HG03457 (cell line): ENCODE data around the gene DESI2.

Experiments used
- ATAC-seq: cut with Tn5 transposase; IDR thresholded peaks from one replicate; pipeline ENCODE4 v1.9.1; 2021; ENCODE audit warnings: moderate number of reproducible peaks; ENCODE audit not compliant: unreplicated experiment

DESI2 gene

DNA sequence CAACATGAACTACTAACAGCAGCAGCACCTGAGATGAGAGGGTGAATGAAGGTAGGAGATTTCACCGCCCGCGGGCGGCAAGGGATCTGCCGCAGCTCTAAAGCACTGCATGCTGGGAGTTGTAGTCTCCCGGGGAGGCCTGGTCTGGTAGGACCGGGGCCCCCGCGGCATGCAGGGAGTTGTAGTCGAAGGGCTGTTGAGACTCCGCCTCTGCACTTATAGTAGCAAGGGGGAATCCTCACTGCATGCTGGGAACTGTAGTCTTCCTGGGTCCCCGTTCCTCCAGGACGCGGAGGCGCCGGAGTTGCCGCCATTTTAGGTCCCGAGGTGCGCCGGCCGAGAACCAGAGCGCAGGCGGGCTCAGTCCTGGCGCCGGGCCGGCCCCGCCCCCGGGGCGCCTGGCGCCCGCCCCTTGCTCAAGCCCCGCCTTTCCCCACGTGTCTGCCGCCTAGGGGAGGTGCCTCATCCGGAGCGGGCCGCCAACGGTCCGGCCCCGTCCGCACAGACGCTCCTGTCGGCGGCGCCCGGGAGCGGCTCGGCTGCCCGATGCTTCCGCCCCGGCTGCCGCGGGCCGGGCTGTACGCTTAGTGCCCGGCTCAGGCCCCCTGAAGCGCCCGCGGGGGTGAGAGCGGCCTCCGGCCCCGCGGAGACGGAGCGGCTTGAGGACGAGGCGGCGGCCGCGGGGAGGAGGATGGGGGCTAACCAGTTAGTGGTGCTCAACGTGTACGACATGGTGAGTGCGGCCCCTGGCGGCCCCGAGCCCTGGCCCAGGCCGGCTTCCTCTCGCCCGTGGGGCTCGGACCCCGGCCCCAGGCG lies at the start of gene DESI2:
Gene DESI2, plus strand, starts transcription at position 504 of the 816 bp plus-strand sequence. Its CDS starts 188 bp downstream, at position 692.
- peak; percentile 98 for ATAC-seq

DNA sequence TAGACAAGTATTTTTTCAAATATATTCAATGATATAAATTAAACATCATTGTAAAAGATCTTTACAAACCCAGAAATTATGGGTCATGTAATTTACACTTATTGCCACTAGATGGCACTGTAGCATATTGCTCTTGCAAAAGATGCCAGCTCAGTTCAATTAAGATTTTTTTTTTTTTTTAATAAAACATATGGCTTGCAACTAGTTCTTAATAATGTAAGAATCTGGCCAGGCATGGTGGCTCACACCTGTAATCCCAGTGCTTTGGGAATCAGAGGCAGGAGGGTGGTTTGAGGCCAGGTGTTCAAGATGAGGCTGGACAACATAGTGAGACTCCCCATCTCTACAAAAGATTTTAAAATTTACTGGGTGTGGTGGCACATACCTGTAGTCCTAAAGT lies 49.4 kb upstream of the DESI2 start:
- no peak for ATAC-seq

GRCh38 chr1:244605835-244606370 lies 47.0 kb upstream of the DESI2 start:
- no peak for ATAC-seq

- ATAC-seq, result no peak
Measured at GRCh38 chr1:244614113-244614836, 38.7 kb upstream of the DESI2 start.

DNA sequence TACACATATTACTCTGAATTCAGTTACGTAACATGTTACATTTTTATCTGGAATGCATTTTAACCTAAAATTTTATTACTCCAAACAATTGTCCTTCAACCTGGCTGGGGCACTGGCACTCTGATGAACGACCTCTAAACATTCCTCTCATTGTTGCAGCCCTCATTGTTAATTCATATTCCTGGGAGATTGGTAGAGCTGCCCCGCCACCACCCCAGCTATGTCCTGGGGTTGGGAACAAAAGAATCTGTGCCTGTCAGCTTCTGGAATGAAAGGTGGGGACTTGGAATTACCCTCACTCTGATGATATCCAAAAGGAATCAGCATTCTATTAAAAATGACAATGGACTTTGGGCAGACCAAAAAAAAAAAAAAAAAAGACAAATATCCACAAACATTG lies 38.0 kb upstream of the DESI2 start:
- no peak for ATAC-seq

- no peak for ATAC-seq
Measured at GRCh38 chr1:244615301-244615700, 37.6 kb upstream of the DESI2 start.

GRCh38 chr1:244626709-244627108 lies 26.2 kb upstream of the DESI2 start:
- no peak for ATAC-seq

DNA sequence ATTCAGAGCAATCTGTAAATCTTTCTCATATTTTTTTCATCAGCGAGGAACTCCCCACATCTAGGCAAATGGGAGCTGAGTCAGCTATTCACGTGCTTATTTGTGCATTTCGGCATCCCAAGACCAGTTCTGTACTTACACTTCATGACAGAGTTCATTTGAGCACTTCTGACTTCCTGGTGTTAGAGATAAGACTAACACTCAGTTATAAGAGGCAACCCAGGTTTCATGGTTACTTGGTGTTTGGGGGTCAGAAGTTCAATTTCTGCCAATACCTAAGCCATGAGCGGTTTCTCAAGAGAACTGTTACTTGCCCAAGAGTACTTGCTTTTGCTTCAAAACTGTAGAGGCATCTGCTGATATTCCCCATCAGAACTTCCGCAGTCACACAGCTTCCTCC lies 24.1 kb upstream of the DESI2 start:
- no peak for ATAC-seq

GRCh38 chr1:244633140-244633539 lies 19.8 kb upstream of the DESI2 start:
- ATAC-seq, result no peak

DNA sequence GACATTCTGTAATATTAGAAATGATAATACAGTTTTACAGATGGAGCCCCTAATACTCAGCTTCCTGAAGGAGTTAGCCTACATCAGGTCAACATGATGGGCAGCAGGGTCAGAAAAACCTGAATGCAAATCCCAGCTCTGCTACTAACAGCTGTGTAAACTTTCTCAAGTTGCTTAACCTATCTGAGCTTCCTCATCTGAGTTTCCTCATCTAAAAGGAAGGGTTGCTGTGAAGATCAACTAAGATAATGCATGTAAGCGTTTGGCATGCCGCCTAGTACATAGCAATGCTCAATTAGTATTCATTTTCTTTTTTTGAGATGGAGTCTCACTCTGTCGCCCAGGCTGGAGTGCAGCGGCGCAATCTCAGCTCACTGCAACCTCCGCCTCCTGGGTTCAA lies 18.4 kb upstream of the DESI2 start:
- no peak for ATAC-seq

GRCh38 chr1:244636488-244637259 lies 16.3 kb upstream of the DESI2 start:
- no peak for ATAC-seq

DNA sequence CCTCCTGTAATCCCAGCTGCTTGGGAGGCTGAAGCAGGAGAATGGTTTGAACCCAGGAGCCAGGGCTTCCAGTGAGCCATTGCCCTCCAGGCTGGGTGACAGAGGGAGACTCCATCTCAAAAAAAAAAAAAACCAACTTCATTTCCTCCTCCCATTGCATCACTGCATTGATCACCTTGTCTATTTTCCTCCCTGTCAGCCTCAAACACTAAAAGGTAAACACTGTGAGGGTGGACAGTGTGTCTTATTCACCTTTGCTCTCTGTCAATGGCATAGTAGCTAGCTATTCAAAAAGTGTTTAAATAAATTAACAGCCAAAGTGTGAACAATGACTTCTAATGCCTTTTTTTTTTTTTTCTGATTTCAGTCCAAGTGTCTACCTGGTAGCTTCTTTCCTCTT lies 13.4 kb upstream of the DESI2 start:
- no peak for ATAC-seq

GRCh38 chr1:244640917-244641316 lies 12.0 kb upstream of the DESI2 start:
- no peak for ATAC-seq

- no peak for ATAC-seq
Measured at GRCh38 chr1:244642526-244642925, 10.4 kb upstream of the DESI2 start.

GRCh38 chr1:244642988-244643387 lies 9.9 kb upstream of the DESI2 start:
- no peak for ATAC-seq

DNA sequence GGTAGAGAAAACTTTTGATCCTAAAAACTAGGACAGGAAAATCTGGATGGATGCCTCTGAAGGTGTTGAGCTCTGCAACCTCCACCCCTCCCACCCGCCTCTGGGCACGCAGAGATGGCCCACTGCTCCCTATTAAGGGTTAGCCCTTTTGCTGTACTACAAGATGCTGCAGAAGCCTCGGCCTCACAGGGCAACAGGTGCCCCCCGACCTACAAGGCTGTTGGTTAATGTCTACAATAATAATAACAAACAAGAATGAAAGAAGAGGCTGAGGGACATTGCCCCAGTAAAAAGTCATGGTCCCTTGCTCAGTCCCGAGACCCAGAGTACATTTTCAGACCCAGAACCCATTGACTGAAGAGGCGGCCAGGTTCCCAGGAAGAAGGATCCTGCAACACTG lies 7.5 kb upstream of the DESI2 start:
- no peak for ATAC-seq

- ATAC-seq, result no peak
Measured at GRCh38 chr1:244645890-244646289, 7.0 kb upstream of the DESI2 start.

DNA sequence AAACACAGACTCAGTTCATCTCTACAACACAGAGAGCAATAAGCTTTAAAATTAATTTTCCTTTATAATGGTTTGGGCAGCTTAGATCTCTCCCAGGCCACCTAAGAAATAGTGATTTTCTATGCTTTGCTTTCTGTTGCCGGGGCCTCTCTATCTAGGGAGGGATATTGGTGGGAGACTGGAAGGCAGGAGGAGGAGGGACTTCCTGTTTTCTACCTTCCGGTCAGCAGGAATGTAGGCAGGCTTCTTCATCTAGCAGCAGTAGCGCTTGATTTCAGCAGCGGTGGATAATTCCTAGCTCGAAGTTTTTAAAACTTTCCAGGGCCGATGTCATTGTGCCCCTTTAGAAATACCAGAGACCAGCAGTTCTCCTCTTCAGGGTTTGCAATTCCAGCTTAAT lies 5.1 kb upstream of the DESI2 start:
- no peak for ATAC-seq

DNA sequence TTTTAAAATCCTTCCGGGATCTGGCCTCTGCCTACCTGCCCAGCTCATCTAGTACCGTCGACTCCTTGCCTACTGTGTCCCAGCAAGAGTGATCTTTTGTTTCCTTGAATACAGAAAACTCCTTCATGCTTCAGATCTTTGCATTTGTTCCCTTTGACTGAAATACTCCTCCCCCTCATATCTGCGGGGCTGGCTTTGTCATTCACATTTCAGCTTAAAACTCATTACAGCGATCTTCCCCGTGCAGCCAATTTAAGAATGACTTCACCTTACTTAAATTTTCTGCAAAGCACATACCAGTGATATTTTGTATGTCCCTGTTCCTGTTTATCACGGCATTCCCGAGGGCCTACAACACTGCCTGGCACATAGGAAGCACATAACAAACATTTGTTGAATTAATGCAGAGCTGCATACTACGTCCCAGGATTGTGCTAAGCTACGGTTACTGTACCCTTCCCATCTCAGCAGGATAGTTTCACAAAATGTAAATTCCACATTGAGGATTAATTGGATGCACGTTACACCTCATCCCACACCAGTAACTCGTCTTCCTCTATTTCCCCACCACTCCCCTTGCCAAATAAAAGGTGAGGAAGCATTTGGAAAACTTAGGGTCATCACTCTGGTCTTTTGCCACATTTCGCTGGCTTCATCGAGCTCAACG lies 837 bp upstream of the DESI2 start:
- no peak for ATAC-seq

DNA sequence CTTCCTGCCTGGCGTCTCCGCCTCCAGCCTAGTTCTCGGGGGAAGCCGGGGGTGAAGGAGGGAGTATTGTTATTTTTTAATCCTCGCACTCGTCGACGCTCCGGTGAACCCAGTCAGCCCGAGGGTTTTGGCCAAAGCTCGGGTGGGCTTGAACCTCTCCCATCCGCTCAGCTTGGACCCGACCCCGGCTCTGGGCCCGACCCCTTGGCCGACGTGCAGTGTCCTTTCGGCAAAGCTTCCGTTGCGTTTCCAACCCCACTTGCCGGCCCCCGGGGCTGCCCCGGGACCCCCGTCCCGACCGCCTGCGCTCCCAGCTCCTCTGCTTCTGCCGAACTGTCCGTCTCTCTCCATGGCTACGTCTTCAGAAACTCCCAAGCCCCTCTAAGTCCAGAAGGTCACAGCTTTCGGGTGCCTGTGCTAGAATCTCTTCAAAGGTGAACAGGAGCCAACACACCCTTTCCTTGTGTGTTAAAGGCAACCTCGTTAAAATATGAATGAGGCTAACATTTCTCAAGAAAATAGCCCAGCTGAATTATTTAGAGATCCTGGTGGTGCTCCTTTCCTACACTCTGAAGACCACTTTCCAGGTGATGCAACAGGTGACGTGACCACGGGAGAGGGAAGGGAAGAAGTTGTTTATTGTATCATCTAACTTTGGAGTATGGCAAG lies 647 bp downstream of the DESI2 start:
- ATAC-seq, result no peak
